Measurements from ENCODE around the gene NID2.

The NID2 gene

GRCh38 chr14:52023518-52023917, 45.3 kb downstream of the NID2 start:
- no peak for DNase-seq

- no peak for DNase-seq
Observed at GRCh38 chr14:52021957-52022600, 46.8 kb downstream of the NID2 start.

- no peak for DNase-seq
Observed at GRCh38 chr14:52020866-52021717, 47.8 kb downstream of the NID2 start.

- no peak for DNase-seq
Observed at GRCh38 chr14:52020161-52020714, 48.6 kb downstream of the NID2 start.

- DNase-seq: no peak
Observed at GRCh38 chr14:52018970-52019369, 49.9 kb downstream of the NID2 start.

- no peak for DNase-seq
Observed at GRCh38 chr14:52018252-52018651, 50.6 kb downstream of the NID2 start.

GRCh38 chr14:52015411-52016030, 53.3 kb downstream of the NID2 start:
- DNase-seq: no peak

- no peak for DNase-seq
Observed at GRCh38 chr14:52014601-52015267, 54.1 kb downstream of the NID2 start.

GRCh38 chr14:52013984-52014600, 54.8 kb downstream of the NID2 start:
- no peak for DNase-seq

GRCh38 chr14:52012635-52013034, 56.2 kb downstream of the NID2 start:
- DNase-seq: no peak

GRCh38 chr14:52011523-52011922, 57.3 kb downstream of the NID2 start:
- no peak for DNase-seq

- no peak for DNase-seq
Observed at GRCh38 chr14:52010173-52010693, 58.6 kb downstream of the NID2 start.

GRCh38 chr14:52008136-52008535, 60.7 kb downstream of the NID2 start:
- DNase-seq: no peak

GRCh38 chr14:52007637-52008036, 61.2 kb downstream of the NID2 start:
- no peak for DNase-seq

- DNase-seq: no peak
Observed at GRCh38 chr14:52007211-52007610, 61.6 kb downstream of the NID2 start.

GRCh38 chr14:52006361-52006760, 62.5 kb downstream of the NID2 start:
- no peak for DNase-seq

GRCh38 chr14:52005625-52006024, 63.2 kb downstream of the NID2 start:
- no peak for DNase-seq

- no peak for DNase-seq
Observed at GRCh38 chr14:52003324-52003723, 65.5 kb downstream of the NID2 start.

- DNase-seq: no peak
Observed at GRCh38 chr14:52002542-52002941, 66.3 kb downstream of the NID2 start.

- DNase-seq: no peak
Observed at GRCh38 chr14:52000696-52001095, 68.2 kb downstream of the NID2 start.

GRCh38 chr14:52000019-52000582, 68.8 kb downstream of the NID2 start:
- DNase-seq: no peak

GRCh38 chr14:51999084-51999483, 69.8 kb downstream of the NID2 start:
- no peak for DNase-seq
